GM23248 (cell line): ENCODE data around the gene TRIM17. TPM values are rescaled to one million over a fixed set of nuclear protein-coding genes. Genes with fewer than 3 reads are reported as not detected.

Source experiments
- DNase-seq: peaks from one replicate; pipeline ENCODE4 v3.0.0-alpha.2; 2015
- H2AFZ ChIP-seq: fragments of 200-600 bp; sonication (generic); 2 replicates; pipeline ENCODE4 v1.6.1; 2016; ENCODE audit warnings: antibody characterized with exemption
- H3F3A ChIP-seq: fragments of 200-600 bp; sonication (generic); 2 replicates; pipeline ENCODE4 v1.6.1; 2016; ENCODE audit warnings: mild to moderate bottlenecking, antibody characterized with exemption, mixed run types; ENCODE audit not compliant: insufficient read depth
- H3K27ac ChIP-seq: fragments of 200-600 bp; sonication (generic); 2 replicates; pipeline ENCODE4 v1.5.1; 2016; ENCODE audit warnings: mild to moderate bottlenecking
- H3K27me3 ChIP-seq: fragments of 200-600 bp; sonication (generic); replicated peaks from 2 replicates; pipeline ENCODE4 v1.6.1; 2016; ENCODE audit warnings: mild to moderate bottlenecking; ENCODE audit not compliant: insufficient read depth
- H3K36me3 ChIP-seq: fragments of 200-600 bp; sonication (generic); 2 replicates; pipeline ENCODE4 v1.6.1; 2016; ENCODE audit warnings: low read depth, mild to moderate bottlenecking
- H3K4me1 ChIP-seq: fragments of 200-600 bp; sonication (generic); 2 replicates; pipeline ENCODE4 v1.6.1; 2016; ENCODE audit warnings: mild to moderate bottlenecking; ENCODE audit not compliant: insufficient read depth
- H3K4me2 ChIP-seq: fragments of 200-600 bp; sonication (generic); one replicate; pipeline ENCODE4 v1.6.1; 2016; ENCODE audit warnings: mild to moderate bottlenecking; ENCODE audit not compliant: unreplicated experiment
- H3K4me3 ChIP-seq: fragments of 200-600 bp; sonication (generic); 2 replicates; pipeline ENCODE4 v1.5.1; 2016; ENCODE audit warnings: mild to moderate bottlenecking
- H3K79me2 ChIP-seq: fragments of 200-600 bp; sonication (generic); 2 replicates; pipeline ENCODE4 v1.6.1; 2016; ENCODE audit warnings: mild to moderate bottlenecking; ENCODE audit not compliant: insufficient read depth
- H3K9ac ChIP-seq: fragments of 200-600 bp; sonication (generic); 2 replicates; pipeline ENCODE4 v1.6.1; 2016; ENCODE audit warnings: mild to moderate bottlenecking
- H3K9me2 ChIP-seq: fragments of 200-600 bp; sonication (generic); 2 replicates; pipeline ENCODE4 v1.6.1; 2016; ENCODE audit warnings: mixed run types, mild to moderate bottlenecking, moderate library complexity; ENCODE audit not compliant: insufficient read depth
- H3K9me3 ChIP-seq: fragments of 200-600 bp; sonication (generic); one replicate; pipeline ENCODE4 v1.6.1; 2017; ENCODE audit warnings: low read depth
- H4K20me1 ChIP-seq: fragments of 200-600 bp; sonication (generic); 2 replicates; pipeline ENCODE4 v1.6.0; 2016; ENCODE audit not compliant: insufficient read depth
- EZH2 ChIP-seq: fragments of 200-600 bp; sonication (generic); IDR thresholded peaks from 2 replicates; pipeline ENCODE4 v1.6.1; 2018; ENCODE audit warnings: antibody characterized with exemption, mild to moderate bottlenecking; ENCODE audit not compliant: insufficient read depth, poor library complexity, severe bottlenecking
- EZH2phosphoT487 ChIP-seq: fragments of 200-600 bp; sonication (generic); IDR thresholded peaks from 2 replicates; pipeline ENCODE4 v1.6.1; 2018; ENCODE audit warnings: antibody characterized with exemption, moderate library complexity, mild to moderate bottlenecking, low read depth; ENCODE audit not compliant: insufficient read depth
- WGBS, 2 experiments: methylation state at CpG; one replicate each; pipeline ENCODE4 v1.1.6; 2015 to 2017; ENCODE audit warnings: low lambda C conversion rate in 2 of 2, low coverage in 1 of 2; ENCODE audit errors: missing lambda C conversion rate in 2 of 2; 5-methylcytosine and 5-hydroxymethylcytosine counted together
- in situ Hi-C: fragments of 300-500 bp; cut with MboI; formaldehyde crosslinking; loops from 2 replicates; pipeline ENCODE4 v1.15.0; 2020
- polyA plus RNA-seq: library from polyadenylated mRNA; unstranded; fragments of >200 nt; fragmentation: Nextera tagmentation; extraction: Ambion mirVana; gene quantifications from 2 replicates; pipeline ENCODE4 v1.2.1, GENCODE V29; 2016
- total RNA-seq: library from RNA; depleted of rRNA; stranded (reverse); fragments of >200 nt; shearing (Covaris generic); gene quantifications from 2 replicates; pipeline ENCODE4 v1.2.3, GENCODE V29; 2014

TRIM17 gene
- total and polyA plus RNA-seq, 2 experiments from 2014 or later, result 0.26 TPM; not detected in 1

- Histone ChIP-seq H3K9ac (no peak overlapping the region), H3K27ac (no peak overlapping the region), H3K9me3 (no peaks in the 10 kb centered on the region), H2AFZ (no peak overlapping the region), H4K20me1 (no peaks in the 10 kb centered on the region), H3K79me2 (no peaks in the 10 kb centered on the region), H3K36me3 (no peaks in the 10 kb centered on the region), H3K4me2 (no peak overlapping the region), H3K4me1 (no peaks in the 10 kb centered on the region), H3F3A (no peaks in the 10 kb centered on the region), H3K27me3 (no peaks in the 10 kb centered on the region; the same call in 1 of the 2 replicates), H3K4me3 (no peak overlapping the region), H3K9me2 (no peaks in the 10 kb centered on the region)
- 59 to 66% methylated on average over 10 to 19 of the region's 20 CpGs for WGBS, 2 experiments
- no peak for DNase-seq
- no peak for TF ChIP-seq EZH2
- TF ChIP-seq EZH2phosphoT487, result no peak
- in situ Hi-C loops, result no loop called here
Observed at GRCh38 chr1:228365271-228366061, 51.2 kb downstream of the TRIM17 start.

DNA sequence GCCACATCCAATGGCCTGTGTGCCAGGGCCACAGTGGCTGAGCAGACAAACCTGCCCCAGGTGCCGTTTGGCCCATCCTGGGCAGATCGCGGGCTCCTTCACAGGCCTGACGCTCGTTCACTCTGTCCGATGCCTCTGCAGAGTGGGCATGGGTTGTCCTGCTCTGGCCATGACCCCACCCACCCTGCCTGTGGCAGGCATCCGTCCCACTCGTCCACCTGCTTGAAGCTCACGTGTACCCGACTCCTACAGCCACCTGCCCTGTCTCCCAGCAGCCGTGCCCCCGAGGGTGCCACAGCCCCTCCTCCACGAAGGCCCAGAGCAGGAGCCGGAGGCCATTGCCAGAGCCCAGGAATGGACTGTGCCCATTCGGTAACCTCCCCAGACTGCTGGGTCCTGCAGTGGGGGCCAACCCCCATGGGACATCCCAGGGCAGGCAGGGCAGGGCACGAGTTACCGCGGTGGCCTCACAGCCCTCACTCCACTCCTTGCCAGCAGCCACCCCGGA, 51.9 kb downstream of the TRIM17 start:
- H3K9me3 ChIP-seq, result no peaks in the 10 kb centered on the region
- WGBS, 2 experiments, result 78 to 83% methylated on average over 19 of the region's 19 CpGs
- H4K20me1 ChIP-seq, result no peaks in the 10 kb centered on the region
- no peak overlapping the region for H3K4me2 ChIP-seq
- TF ChIP-seq EZH2 (no peak), EZH2phosphoT487 (no peak)
- H3K36me3 ChIP-seq, result no peaks in the 10 kb centered on the region
- in situ Hi-C loops, result no loop called here
- no peaks in the 10 kb centered on the region; the same call in 1 of the 2 replicates for H3K27me3 ChIP-seq
- no peaks in the 10 kb centered on the region for H3F3A ChIP-seq
- no peak overlapping the region for H3K27ac ChIP-seq
- H3K4me1 ChIP-seq, result no peaks in the 10 kb centered on the region
- no peak overlapping the region for H3K4me3 ChIP-seq
- H2AFZ ChIP-seq, result no peak overlapping the region
- no peak for DNase-seq
- no peaks in the 10 kb centered on the region for H3K9me2 ChIP-seq
- H3K79me2 ChIP-seq, result no peaks in the 10 kb centered on the region
- no peak overlapping the region for H3K9ac ChIP-seq

- H3K9ac ChIP-seq, result no peak overlapping the region
- in situ Hi-C loops, result no loop called here
- no peaks in the 10 kb centered on the region for H3K4me1 ChIP-seq
- H3K4me2 ChIP-seq, result no peak overlapping the region
- no peak overlapping the region for H2AFZ ChIP-seq
- H3K9me3 ChIP-seq, result no peaks in the 10 kb centered on the region
- no peaks in the 10 kb centered on the region for H4K20me1 ChIP-seq
- H3K27ac ChIP-seq, result no peak overlapping the region
- no peaks in the 10 kb centered on the region for H3K79me2 ChIP-seq
- no peaks in the 10 kb centered on the region for H3K9me2 ChIP-seq
- no peak overlapping the region for H3K4me3 ChIP-seq
- 54 to 55% methylated on average over 12 of the region's 12 CpGs for WGBS, 2 experiments
- no peak for DNase-seq
- H3K27me3 ChIP-seq, result no peaks in the 10 kb centered on the region; the same call in 1 of the 2 replicates
- TF ChIP-seq EZH2, result no peak
- TF ChIP-seq EZH2phosphoT487, result no peak
- H3F3A ChIP-seq, result no peaks in the 10 kb centered on the region
- H3K36me3 ChIP-seq, result no peaks in the 10 kb centered on the region
Observed at GRCh38 chr1:228364068-228364705, 52.5 kb downstream of the TRIM17 start.

- Histone ChIP-seq H3K27ac (no peak overlapping the region), H3K4me1 (no peaks in the 10 kb centered on the region), H3K9me2 (no peaks in the 10 kb centered on the region), H3K4me3 (no peak overlapping the region), H4K20me1 (no peaks in the 10 kb centered on the region), H3K9me3 (no peaks in the 10 kb centered on the region), H2AFZ (no peak overlapping the region), H3K79me2 (no peaks in the 10 kb centered on the region), H3F3A (no peaks in the 10 kb centered on the region), H3K27me3 (no peaks in the 10 kb centered on the region; the same call in 1 of the 2 replicates), H3K9ac (no peak overlapping the region), H3K4me2 (no peak overlapping the region), H3K36me3 (no peaks in the 10 kb centered on the region)
- no peak for TF ChIP-seq EZH2
- TF ChIP-seq EZH2phosphoT487, result no peak
- WGBS, 2 experiments, result 55 to 60% methylated on average over 9 of the region's 9 CpGs
- DNase-seq, result no peak
- in situ Hi-C loops, result no loop called here
Observed at GRCh38 chr1:228363686-228364067, 53.0 kb downstream of the TRIM17 start.
